HG02970 (cell line): ENCODE results near the gene SHC3.

Source experiments
- ATAC-seq: cut with Tn5 transposase; IDR thresholded peaks from one replicate; pipeline ENCODE4 v1.9.1; 2021; ENCODE audit warnings: mild to moderate bottlenecking, moderate library complexity, moderate number of reproducible peaks; ENCODE audit not compliant: unreplicated experiment, low FRiP score

Gene SHC3

GRCh38 chr9:88973281-88974045 lies 205.2 kb downstream of the SHC3 start:
- ATAC-seq: no peak

- no peak for ATAC-seq
These were observed 206.2 kb downstream of the SHC3 start for GRCh38 chr9:88972401-88972800.

DNA sequence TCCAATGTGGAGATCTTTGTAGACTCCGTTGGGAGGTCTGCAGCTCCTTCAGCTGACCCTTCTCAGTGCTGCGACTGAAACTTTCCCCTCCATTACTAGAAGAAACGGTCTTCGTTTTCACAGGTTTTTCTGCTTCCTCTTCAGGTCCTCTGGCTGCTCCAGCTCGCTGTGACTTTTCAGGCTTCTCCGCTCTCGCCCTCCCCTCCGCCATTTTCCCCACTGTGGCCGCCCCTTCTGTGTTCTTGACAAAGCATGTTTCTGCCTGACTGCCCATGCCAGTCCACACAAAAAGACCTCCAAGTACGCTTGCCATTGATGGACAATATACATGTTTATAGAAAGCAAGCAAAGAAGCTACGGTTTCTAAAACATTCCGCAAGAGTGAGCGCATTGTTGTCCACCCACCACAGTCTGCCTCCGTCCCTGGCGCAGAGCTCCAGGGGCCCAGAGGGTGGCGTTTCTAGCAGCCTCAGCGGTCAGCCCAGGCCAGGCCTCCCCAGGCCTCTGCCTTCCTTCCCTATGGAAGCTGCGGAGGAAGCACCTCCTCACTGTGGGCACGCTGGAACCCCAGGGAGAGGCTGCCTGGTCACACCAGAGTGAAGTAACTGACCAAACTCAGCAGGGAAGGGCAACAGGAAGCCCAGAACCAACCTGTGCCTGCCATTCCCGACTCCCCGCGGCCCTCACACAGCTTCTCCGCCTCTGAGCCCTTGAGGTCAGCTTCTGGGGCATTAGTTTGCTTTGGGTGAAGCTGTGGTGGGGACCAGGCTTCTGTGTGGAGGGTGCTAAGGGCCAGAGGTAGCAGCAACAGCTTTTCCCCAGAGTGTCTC lies 207.3 kb downstream of the SHC3 start:
- no peak for ATAC-seq

DNA sequence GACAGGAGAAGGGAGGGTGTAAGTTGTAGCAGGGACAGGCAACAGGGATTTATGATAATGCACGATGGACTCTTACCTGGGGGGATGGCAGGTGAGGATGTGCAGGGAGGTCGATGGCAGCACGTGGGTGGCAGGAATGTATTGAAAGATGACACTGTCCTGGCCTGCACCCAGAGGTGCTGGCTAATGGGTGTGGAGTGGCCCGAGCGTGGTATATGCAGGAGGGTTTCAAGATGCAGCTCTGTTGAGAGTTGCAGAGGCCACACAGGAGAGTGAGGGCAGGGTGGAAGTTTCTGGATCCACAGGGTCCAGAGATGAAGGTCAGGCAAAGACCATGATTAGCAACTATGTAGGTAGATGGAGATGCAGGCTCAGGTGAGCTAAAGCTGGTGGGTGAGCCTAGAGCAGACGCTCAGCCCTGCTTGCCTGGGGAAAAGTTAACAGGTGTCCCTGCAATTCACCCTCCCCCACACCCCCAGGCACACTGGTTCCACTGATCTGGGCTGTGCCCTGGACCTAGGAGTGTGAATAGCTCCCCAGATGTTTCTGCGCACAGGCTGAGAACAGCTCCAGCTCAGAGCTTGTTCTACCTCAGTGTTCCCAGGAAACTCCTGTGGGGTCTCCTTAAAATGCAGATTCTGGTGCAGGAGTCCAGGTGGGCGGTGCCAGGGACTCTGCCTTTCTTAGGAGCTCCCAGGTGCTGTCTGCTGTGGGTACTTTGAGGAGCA lies 208.8 kb downstream of the SHC3 start:
- ATAC-seq: no peak

DNA sequence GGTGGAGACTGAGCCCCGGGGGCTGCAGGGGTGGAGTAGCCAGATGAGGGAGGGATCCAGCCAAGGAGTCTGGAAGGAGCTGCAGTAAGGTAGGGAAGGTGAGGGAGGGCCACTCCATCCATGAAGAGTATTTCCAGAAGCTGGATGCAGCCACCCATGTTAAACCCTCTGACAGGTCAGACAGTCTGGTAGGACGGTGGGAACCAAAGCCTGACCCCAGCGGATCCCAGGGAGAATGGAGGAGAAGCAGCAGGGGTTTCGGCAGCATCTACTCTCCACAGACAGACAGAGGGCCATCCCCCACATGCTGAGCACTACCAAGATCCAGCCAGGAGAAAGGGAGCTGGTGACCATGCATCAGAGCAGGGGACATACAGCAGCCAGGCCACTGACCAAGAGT lies 209.8 kb downstream of the SHC3 start:
- no peak for ATAC-seq

DNA sequence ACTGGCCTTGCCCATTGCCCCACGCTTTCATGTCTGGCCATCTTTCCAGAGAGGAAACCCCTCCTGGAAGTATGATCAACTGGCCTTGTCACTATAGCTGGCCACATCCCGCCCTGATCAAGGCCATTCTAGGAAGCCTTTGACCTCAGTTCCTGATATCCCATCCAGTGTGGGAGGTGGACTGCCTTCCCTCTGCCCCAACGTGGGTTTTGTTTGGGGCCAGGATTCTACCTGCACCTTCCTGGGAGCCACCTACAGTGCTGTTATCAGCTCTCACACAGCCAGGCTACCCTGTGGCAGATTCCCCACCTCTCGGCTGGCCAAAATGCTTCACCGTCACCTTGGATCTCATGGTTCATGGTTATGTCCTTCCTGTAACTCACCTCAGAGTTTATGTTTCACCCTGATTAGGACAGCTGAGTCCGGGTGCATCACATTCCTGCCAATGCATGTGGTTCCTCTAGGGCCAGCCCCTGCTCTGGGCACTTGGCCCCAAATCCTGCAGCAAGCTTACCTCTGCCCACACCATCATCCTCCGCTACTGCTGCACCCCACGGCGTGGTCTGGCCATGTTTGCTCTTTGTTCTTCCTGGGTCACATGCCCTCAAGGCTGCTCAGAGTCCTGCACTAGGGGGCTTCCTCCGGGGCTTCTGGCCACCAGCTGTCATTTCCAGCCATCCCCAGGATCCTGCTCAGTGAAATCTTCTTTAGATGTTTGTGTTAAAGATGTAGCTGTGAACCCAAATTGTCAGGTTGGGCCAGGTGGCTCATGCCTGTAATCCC lies 211.5 kb downstream of the SHC3 start:
- no peak for ATAC-seq

- no peak for ATAC-seq
These were observed 213.1 kb downstream of the SHC3 start for GRCh38 chr9:88965473-88965872.

GRCh38 chr9:88960632-88961031 lies 218.0 kb downstream of the SHC3 start:
- ATAC-seq: no peak

- no peak for ATAC-seq
These were observed 218.7 kb downstream of the SHC3 start for GRCh38 chr9:88959727-88960469.

DNA sequence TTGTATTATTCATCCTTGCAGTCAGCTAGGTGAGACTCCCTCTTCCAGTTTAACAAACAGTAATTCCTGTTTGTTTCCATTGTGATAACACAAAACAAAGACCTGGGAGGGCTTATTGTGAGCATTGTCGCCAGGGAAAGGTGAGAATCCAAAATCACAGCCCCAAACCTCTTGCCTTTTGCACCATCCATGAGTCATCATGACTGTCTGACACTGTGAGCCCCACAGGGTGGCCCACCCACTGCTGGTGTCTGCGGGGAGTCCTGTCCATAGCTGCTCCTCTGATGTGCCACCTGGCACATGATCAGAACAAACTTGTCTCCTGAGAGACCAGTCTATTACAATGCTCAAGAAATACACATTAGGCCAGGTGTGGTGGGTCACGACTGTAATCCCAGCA lies 221.1 kb downstream of the SHC3 start:
- ATAC-seq: no peak
